GM18951 (cell line): ENCODE measurements around the gene PIK3R1.
"Not testable (repeated sequence)": the region's sequence is repeated elsewhere in the genome, so short reads cannot be mapped to it uniquely, and the experiment has no call there.

Experiments used
- POLR2A ChIP-seq: IDR thresholded peaks from 4 replicates; pipeline ENCODE4 v1.6.1; 2011; ENCODE audit warnings: mild to moderate bottlenecking; ENCODE audit not compliant: insufficient read length, insufficient read depth; ENCODE audit errors: extremely low read depth
- in situ Hi-C: fragments of 300-500 bp; cut with MboI; formaldehyde crosslinking; loops from one replicate; pipeline ENCODE4 v1.12.0; 2022; ENCODE audit warnings: low sequenced_read_pairs, mixed read lengths, inconsistent platforms; ENCODE audit not compliant: unreplicated experiment

Gene PIK3R1

GRCh38 chr5:68225188-68225910 lies 9.8 kb downstream of the PIK3R1 start:
- no peak for TF ChIP-seq POLR2A
- in situ Hi-C loops = no loop called here

DNA sequence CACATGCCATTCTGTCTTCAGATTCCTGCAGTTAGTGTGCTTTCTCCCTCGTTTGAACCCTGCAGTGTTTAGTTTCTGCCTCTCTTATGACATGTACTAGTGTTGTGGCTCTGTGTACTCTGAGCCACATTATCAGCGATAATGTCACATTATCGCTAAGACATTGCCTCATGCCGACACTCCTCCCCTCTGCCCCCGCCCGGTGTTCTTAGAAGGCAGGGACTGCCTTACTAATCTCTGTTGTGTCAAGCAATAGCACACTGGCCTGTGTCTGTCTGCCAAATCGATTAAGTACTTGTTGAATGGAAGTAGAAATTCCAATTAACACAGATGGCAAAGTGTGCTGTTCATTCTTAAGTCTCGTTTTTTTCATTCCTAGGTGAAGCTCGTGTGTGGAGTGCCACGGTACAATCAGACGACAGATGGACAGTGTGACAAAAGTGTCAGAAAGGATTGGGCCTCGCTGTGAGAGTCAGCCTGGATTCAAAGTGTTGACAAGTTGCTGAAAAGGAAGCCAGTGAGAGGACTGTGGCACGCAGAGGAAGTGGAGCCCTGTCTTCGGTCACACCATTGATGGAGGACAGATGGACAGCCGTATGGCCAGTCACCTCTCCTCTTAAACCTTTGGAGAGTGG lies 10.5 kb downstream of the PIK3R1 start:
- in situ Hi-C loops = no loop called here
- TF ChIP-seq POLR2A = no peak

- no peak for TF ChIP-seq POLR2A
- in situ Hi-C loops = no loop called here
Measured at GRCh38 chr5:68226546-68227073, 11.1 kb downstream of the PIK3R1 start.

- no peak for TF ChIP-seq POLR2A
- in situ Hi-C loops = no loop called here
Measured at GRCh38 chr5:68227532-68228160, 12.1 kb downstream of the PIK3R1 start.

- no peak for TF ChIP-seq POLR2A
- in situ Hi-C loops = no loop called here
Measured at GRCh38 chr5:68229416-68229815, 13.9 kb downstream of the PIK3R1 start.

DNA sequence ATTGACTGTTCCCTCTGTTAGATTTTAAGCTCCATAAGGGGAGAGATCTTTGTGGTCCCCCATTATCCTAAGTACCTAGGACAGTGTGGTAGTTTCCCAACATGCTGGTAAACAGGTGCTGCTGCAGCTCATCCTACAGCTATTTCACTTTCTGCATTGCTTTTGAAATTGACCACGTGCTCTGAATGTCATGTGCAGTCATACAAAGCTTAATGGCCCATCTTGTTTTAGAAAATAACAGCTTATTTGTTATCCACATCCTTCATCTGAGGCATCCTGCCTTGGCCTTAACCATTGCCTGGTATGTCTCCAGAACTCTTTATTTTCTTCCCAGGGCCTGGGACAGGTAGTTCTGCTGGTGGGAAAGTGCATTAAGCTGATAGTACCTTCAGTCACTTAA lies 14.7 kb downstream of the PIK3R1 start:
- in situ Hi-C loops = no loop called here
- no peak for TF ChIP-seq POLR2A

GRCh38 chr5:68231414-68232076 lies 16.0 kb downstream of the PIK3R1 start:
- in situ Hi-C loops = no loop called here
- no peak for TF ChIP-seq POLR2A

GRCh38 chr5:68232277-68232676 lies 16.7 kb downstream of the PIK3R1 start:
- in situ Hi-C loops = no loop called here
- TF ChIP-seq POLR2A = no peak

DNA sequence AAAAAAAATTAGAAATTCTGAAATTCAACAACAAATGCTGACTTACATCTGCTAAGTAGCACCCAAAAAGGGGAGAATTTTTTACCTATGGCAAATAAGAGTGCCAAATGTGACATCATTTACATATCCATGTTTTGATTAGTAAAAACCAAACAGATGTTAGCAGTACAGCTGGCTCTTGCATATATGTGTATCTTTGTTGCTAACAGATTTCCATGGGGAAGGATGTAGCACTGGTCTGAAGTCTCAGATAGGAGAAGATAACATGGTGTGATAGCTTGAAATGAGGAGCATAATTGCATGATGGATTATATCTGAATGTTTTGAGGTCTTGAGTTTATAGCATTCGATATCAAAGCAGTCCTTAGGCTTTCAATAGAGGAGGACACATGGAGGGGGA lies 17.5 kb downstream of the PIK3R1 start:
- in situ Hi-C loops = no loop called here

DNA sequence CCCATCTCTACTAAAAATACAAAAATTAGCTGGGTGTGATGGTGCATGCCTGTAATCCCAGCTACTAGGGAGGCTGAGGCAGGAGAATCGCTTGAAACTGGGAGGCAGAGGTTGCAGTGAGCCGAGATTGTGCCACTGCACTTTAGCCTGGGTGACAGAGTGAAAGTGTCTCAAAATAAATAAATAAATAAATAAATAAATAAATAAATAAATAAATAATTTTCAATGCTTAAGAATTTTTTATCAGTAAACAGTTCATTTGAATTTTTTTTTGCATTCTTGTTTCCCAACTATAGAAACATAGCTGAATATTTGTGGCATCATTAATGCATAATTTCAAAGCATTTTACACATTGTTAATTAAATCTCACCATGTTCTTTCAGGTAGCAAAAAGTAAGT lies 19.7 kb downstream of the PIK3R1 start:
- in situ Hi-C loops = not testable (repeated sequence)

More for the DNA sequence above, 17.5 kb downstream of the PIK3R1 start:
- TF ChIP-seq POLR2A = no peak

DNA sequence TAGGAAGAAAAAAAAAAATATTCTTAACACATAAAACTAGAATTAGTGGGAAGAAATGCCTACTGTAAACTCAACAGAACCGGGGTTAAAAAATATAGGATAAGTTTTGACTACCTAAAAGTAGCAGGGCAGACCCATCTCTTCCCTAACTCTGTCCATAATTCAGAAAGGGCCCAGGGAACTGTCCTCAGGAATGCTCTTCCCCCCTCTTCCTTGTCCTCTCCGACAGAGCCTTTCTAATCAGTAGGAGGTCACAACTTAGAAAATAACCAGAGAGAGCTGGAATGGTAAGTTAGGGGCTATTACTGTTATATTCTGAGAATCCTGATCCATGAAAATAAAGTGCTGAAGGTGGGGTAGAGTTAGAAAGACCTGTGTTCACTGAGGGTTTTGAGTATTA lies 22.2 kb downstream of the PIK3R1 start:
- in situ Hi-C loops = no loop called here
- TF ChIP-seq POLR2A = no peak

DNA sequence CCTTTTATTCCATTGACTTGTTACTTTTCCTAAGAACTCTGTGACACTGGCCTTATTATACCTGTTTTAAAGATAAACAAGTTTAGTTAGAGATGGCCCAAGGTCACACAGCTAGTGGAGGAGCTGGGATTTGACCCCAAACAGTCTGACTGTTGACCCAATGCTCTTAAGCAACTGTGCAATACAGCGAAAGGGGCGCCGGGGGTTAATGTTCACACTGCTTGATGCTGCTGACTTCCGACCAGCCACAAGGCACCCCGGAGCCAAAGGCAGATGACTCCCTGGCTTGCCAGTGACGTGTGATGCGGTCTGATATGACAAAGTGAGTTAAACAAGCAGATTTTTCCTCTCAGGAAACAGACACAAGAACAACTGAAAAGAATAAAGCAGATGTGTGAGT lies 23.9 kb downstream of the PIK3R1 start:
- in situ Hi-C loops = no loop called here

GRCh38 chr5:68240202-68240601 lies 24.6 kb downstream of the PIK3R1 start:
- in situ Hi-C loops = no loop called here
- no peak for TF ChIP-seq POLR2A

More for the DNA sequence above, 23.9 kb downstream of the PIK3R1 start:
- no peak for TF ChIP-seq POLR2A
